Adrenal gland (tissue), 12 donors: Measurements from ENCODE around the gene PARD6B. TPM values are rescaled to one million over a fixed set of nuclear protein-coding genes. Genes with fewer than 3 reads are reported as not detected.
"Not testable (repeated sequence)": the region's sequence is repeated elsewhere in the genome, so short reads cannot be mapped to it uniquely, and the experiment has no call there.

Experiments used
- DNase-seq, 7 donors: peaks; one replicate each; pipeline ENCODE4 v3.0.0-alpha.2; 2019 to 2020
- H3K27ac ChIP-seq, 5 donors: fragments of 200-600 bp; sonication (generic) in 4 of 5; 1 replicate in 3 of 5; 2 replicates in 2 of 5; pipeline versions ENCODE4 v1.5.1 to v1.8.0; 2016 to 2020; ENCODE audit warnings: mild to moderate bottlenecking in 1 of 5
- H3K27me3 ChIP-seq: fragments of 200-600 bp; 2 replicates; pipeline ENCODE4 v1.8.0; 2021
- H3K36me3 ChIP-seq, 2 donors: fragments of 200-600 bp; replicated peaks in 1 of 2; 1 replicate in 1 of 2; 2 replicates in 1 of 2; pipeline versions ENCODE4 v1.5.1 to v1.8.0; 2018 to 2022
- H3K4me1 ChIP-seq, 2 donors: fragments of 200-600 bp; replicated peaks in 1 of 2; 1 replicate in 1 of 2; 2 replicates in 1 of 2; pipeline versions ENCODE4 v1.5.1 to v1.8.0; 2018 to 2021
- H3K4me3 ChIP-seq, 4 donors: fragments of 200-600 bp; sonication (generic) in 3 of 4; one replicate each; pipeline ENCODE4 v1.5.1; 2016 to 2018
- H3K9me3 ChIP-seq, 3 donors: fragments of 200-600 bp; sonication (generic) in 1 of 3; replicated peaks in 1 of 3; 1 replicate in 2 of 3; 2 replicates in 1 of 3; pipeline versions ENCODE4 v1.5.1 to v1.8.0; 2016 to 2021
- CTCF ChIP-seq, 6 experiments: fragments of 450-650 bp in 4 of 6; fragments of 200-600 bp in 2 of 6; sonication (generic) in 1 of 6; IDR thresholded peaks; 1 replicate in 5 of 6; 2 replicates in 1 of 6; pipeline versions ENCODE4 v1.5.1 to v1.8.0; 2016 to 2021; ENCODE audit warnings: antibody characterized with exemption in 6 of 6, mild to moderate bottlenecking in 2 of 6, moderate library complexity in 1 of 6
- POLR2A ChIP-seq, 2 donors: fragments of 450-650 bp; IDR thresholded peaks; one replicate each; pipeline ENCODE4 v1.6.1; 2017; ENCODE audit warnings: antibody characterized with exemption in 2 of 2, mild to moderate bottlenecking in 2 of 2, moderate library complexity in 1 of 2
- WGBS, 4 donors: extraction: QIAGEN DNeasy Blood & Tissue Kit in 2 of 4; methylation state at CpG; one replicate each; pipeline versions ENCODE4 v1.1.5 to v1.1.7; 2013 to 2017; 5-methylcytosine and 5-hydroxymethylcytosine counted together
- intact Hi-C, 2 donors: fragments of 100-400 bp; cut with DNase I; formaldehyde crosslinking; loops; one replicate each; pipeline versions ENCODE4 v1.14.1 to v1.15.0; 2022 to 2023
- polyA plus RNA-seq, 3 donors: library from polyadenylated mRNA; stranded (reverse); fragments of 200-250 nt in 2 of 3; fragments of 350-450 nt in 1 of 3; fragmentation: Illumina TruSeq in 1 of 3; extraction: RNeasy Lipid Tissue Mini Kit (QIAGEN cat#74804) in 1 of 3; gene quantifications; one replicate each; pipeline ENCODE4 v1.2.3, GENCODE V29; 2013 to 2014
- total RNA-seq, 9 donors: library from RNA; depleted of rRNA in 4 of 9; stranded (reverse); fragments of >200 nt in 4 of 9; fragments of 120-200 nt in 1 of 9; fragmentation: NEBNext Ultra II Directional in 1 of 9; extraction: Animal tissue kit (Norgen Biotek cat#: 25700) in 1 of 9; gene quantifications; one replicate each; pipeline versions ENCODE4 v1.1.0 to v1.2.4, GENCODE V29; 2013 to 2023
- donor health status: healthy with polysubstance abuse.
- donor health status: Bipolar disorder and iron deficiency.
- donor health status: DM: yes; HTN: yes; CAD: no.
- donor health status: DM: no; HTN: no; CAD: no.
- donor health status: DM: no; HTN: no; CAD: no.
- donor health status: DM: yes; HTN: yes; CAD: no.

PARD6B gene
- total and polyA plus RNA-seq, 12 donors = 1.1 to 10.8 (median 5.3) TPM

DNA sequence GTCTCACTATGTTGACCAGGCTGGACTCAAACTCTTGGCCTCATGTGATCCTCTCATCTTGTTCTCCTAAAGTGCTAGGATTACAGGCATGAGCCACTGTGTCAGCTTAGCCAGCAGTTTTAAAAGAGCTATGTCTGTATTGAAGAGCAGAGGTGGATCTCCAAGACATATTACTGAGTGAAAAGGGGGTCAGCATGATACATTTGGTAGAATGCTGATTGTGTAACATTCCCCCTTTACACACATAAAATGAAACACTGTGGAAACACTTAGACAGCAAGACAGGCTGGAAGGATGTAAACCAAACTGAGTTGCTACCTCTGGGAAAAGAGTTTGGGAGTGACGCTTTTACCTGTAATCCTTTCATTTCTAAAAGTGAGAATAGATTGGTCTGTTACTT lies 38.4 kb upstream of the PARD6B start:
- intact Hi-C loops = no loop called here
- H3K9me3 ChIP-seq = no peaks in the 10 kb centered on the region

DNA sequence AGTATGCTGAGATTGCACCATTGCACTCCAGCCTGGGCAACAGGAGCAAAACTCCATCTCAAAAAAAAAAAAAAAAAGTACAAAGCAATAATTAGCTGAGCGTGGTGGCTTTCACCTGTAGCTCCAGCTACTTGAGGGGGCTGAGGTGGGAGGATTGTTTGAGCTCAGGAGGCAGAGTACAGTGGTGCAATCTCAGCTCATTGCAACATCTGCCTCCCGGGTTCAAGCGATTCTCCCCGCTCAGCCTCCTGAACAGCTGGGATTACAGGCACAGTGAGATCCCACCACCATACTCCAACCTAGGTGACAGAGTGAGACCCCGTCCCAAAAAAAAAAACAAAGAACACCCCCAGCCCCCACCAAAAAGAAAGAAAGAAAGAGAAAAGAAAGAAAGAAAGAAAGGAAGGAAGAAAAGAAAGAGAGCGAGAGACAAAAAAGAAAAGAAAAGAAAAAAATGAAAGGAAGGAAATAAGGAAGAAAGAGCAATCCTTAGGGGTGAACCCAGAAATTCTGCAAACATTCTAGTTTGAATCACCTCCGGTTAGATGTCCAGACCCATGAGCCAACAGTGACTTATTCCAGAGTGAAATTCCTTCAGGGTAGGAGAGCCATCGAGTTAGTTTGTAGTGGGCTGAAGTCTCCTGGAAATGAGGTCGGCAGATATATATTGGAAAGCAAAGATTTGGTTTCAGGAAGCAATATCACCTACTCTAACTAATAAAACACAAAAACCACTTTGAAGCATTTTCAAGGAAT lies 36.8 kb upstream of the PARD6B start:
- Histone ChIP-seq H3K4me1 (peaks cover 0 to 5% of the 10 kb centered on the region in 2 donors), H3K9me3 (no peaks in the 10 kb centered on the region), H3K4me3 (no peak overlapping the region), H3K27ac (peak overlapping the region in 1 of 5 donors; percentile 58), H3K27me3 (peaks cover 5% of the 10 kb centered on the region), H3K36me3 (no peaks in the 10 kb centered on the region)
- TF ChIP-seq POLR2A (IDR thresholded peaks at IDR 0.05) = no peak
- 74 to 88% (median 80%) methylated on average over 9 of the region's 9 CpGs for WGBS, 4 donors
- intact Hi-C loops = no loop called here
- no peak for DNase-seq

More for the DNA sequence above, 38.4 kb upstream of the PARD6B start:
- no peaks in the 10 kb centered on the region for H3K36me3 ChIP-seq
- TF ChIP-seq CTCF (IDR thresholded peaks at IDR 0.05) = no peak
- TF ChIP-seq POLR2A (IDR thresholded peaks at IDR 0.05) = no peak
- 90 to 100% (median 92%) methylated on average over 1 of the region's 1 CpG for WGBS, 4 donors
- H3K27ac ChIP-seq = no peak overlapping the region
- H3K27me3 ChIP-seq = peaks cover 5% of the 10 kb centered on the region
- H3K4me3 ChIP-seq = no peak overlapping the region
- DNase-seq = no peak
- peaks cover 0 to 5% of the 10 kb centered on the region in 2 donors for H3K4me1 ChIP-seq

DNA sequence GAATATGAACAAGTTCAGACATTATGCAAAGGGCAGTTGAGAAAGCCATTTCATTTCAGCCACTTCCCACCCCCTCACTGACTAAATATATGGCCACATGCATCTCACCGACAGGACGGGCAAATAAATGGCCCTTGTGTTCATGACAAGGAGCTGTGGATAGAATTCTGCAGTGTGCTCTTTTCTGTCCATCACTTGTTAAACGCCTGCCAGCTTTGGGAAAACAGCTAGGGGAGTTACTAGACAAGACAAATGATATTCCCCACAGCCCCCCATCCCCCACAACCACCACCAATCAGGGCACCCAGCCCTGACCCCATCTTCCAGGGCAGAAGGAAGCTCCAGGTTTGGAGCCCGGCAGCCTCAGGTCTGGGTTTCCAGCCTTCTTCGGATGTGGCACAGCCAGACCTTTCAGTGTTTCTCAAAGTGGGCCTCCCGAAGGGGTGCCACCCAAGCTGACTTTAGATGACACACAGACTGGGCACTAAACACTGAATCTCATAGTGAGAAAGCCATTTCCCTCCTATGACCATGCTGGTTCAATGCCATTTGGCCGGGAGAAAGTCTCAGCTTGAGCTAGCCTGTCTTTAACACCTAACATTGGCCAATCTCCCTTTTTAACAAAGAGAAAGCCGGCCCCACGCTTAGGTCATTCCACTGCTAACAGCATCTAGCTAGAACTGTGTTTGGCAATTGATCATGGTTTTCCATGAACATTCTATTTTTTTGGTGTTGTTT lies 36.1 kb upstream of the PARD6B start:
- DNase-seq = peak in 3 of 7 donors; percentile 22 to 33 (median 32)
- H3K27me3 ChIP-seq = peaks cover 5% of the 10 kb centered on the region
- TF ChIP-seq CTCF (IDR thresholded peaks at IDR 0.05) = no peak
- TF ChIP-seq POLR2A (IDR thresholded peaks at IDR 0.05) = no peak
- H3K4me1 ChIP-seq = no peaks in the 10 kb centered on the region
- H3K9me3 ChIP-seq = no peaks in the 10 kb centered on the region
- H3K36me3 ChIP-seq = no peaks in the 10 kb centered on the region
- intact Hi-C loops = no loop called here
- 72 to 79% (median 74%) methylated on average over 7 to 9 of the region's 9 CpGs for WGBS, 4 donors
- no peak overlapping the region for H3K4me3 ChIP-seq
- H3K27ac ChIP-seq = peak overlapping the region in 1 of 5 donors; percentile 58

GRCh38 chr20:50698255-50698654 lies 33.1 kb upstream of the PARD6B start:
- H3K27ac ChIP-seq, H3K36me3 ChIP-seq, H3K27me3 ChIP-seq, H3K4me3 ChIP-seq, intact Hi-C loops, DNase-seq, H3K9me3 ChIP-seq, H3K4me1 ChIP-seq: not testable (repeated sequence)
- 84 to 88% (median 86%) methylated on average over 7 of the region's 7 CpGs for WGBS, 4 donors

DNA sequence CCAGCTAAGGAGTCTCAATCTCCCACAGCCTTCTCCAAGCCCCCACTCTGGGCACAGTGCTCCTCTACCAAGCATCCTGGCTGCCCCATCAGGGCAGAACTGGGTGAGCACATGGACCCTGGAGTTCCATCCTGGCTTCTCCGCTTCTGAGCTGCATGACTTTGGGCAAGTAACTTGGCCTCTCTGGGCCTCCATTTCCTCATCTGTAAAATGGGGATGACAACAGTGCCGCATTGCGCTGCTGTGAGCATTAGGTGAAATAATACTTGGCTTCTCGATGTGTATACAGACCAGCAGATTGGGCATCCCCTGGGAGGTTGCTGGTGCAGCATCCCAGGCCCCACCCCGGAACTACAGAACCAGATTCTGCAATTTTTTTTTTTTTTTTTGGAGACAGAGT lies 31.7 kb upstream of the PARD6B start:
- Histone ChIP-seq H3K4me1 (no peaks in the 10 kb centered on the region), H3K4me3 (no peak overlapping the region), H3K27ac (no peak overlapping the region), H3K36me3 (no peaks in the 10 kb centered on the region), H3K9me3 (no peaks in the 10 kb centered on the region), H3K27me3 (no peaks in the 10 kb centered on the region)
- DNase-seq = no peak
- intact Hi-C loops = no loop called here
- 90 to 96% (median 94%) methylated on average over 5 of the region's 5 CpGs for WGBS, 4 donors
- no peak for TF ChIP-seq POLR2A (IDR thresholded peaks at IDR 0.05)
- no peak for TF ChIP-seq CTCF (IDR thresholded peaks at IDR 0.05)
